SK-N-SH treated with all-trans-retinoic acid at 6 μM for 48 hours (cell line): ENCODE measurements around the gene RBM24.

Experiments
- ARNTL ChIP-seq: fragments of 450-650 bp; formaldehyde crosslinking; IDR thresholded peaks from 2 replicates; pipeline ENCODE4 v1.5.0; 2020; ENCODE audit warnings: low read depth, mild to moderate bottlenecking, moderate library complexity, borderline replicate concordance
- BACH2 ChIP-seq: fragments of 250-450 bp; sonication (Bioruptor Pico); IDR thresholded peaks from 2 replicates; pipeline ENCODE4 v1.9.0; 2021; ENCODE audit warnings: mild to moderate bottlenecking, borderline replicate concordance
- ESRRG ChIP-seq: fragments of 250-450 bp; sonication (Bioruptor Pico); IDR thresholded peaks from 2 replicates; pipeline ENCODE4 v1.6.1; 2021; ENCODE audit warnings: mild to moderate bottlenecking
- GLIS3 ChIP-seq: fragments of 250-450 bp; sonication (Bioruptor Pico); IDR thresholded peaks from 2 replicates; pipeline ENCODE4 v1.5.0; 2020; ENCODE audit warnings: mild to moderate bottlenecking, moderate library complexity
- OSR1 ChIP-seq: fragments of 250-450 bp; sonication (Bioruptor Pico); IDR thresholded peaks from 2 replicates; pipeline ENCODE4 v1.8.0; 2022; ENCODE audit warnings: moderate library complexity, mild to moderate bottlenecking, inconsistent platforms
- PPARA ChIP-seq: fragments of 250-450 bp; sonication (Bioruptor Pico); IDR thresholded peaks from 2 replicates; pipeline ENCODE4 v1.5.0; 2020; ENCODE audit warnings: mild to moderate bottlenecking, borderline replicate concordance
- RARB ChIP-seq: fragments of 250-450 bp; sonication (Bioruptor Pico); IDR thresholded peaks from 2 replicates; pipeline ENCODE4 v1.8.0; 2021; ENCODE audit warnings: mild to moderate bottlenecking, moderate library complexity
- ZC3H10 ChIP-seq: fragments of 250-450 bp; sonication (Bioruptor Pico); IDR thresholded peaks from 2 replicates; pipeline ENCODE4 v1.5.1; 2021; ENCODE audit warnings: mild to moderate bottlenecking, moderate library complexity
- ZFP3 ChIP-seq: fragments of 250-450 bp; sonication (Bioruptor Pico); IDR thresholded peaks from 2 replicates; pipeline ENCODE4 v1.5.0; 2020; ENCODE audit warnings: mild to moderate bottlenecking, moderate library complexity
- ZFP30 ChIP-seq: fragments of 450-650 bp; formaldehyde crosslinking; IDR thresholded peaks from 2 replicates; pipeline ENCODE4 v1.5.0; 2022; ENCODE audit warnings: mild to moderate bottlenecking, moderate library complexity
- TF ChIP-seq, protein P1 (sequence below): fragments of 250-450 bp; sonication (Bioruptor Pico); IDR thresholded peaks from 2 replicates; pipeline ENCODE4 v1.5.1; 2020; ENCODE audit warnings: low read depth, mild to moderate bottlenecking, moderate library complexity
- TF ChIP-seq, protein P2 (sequence below): fragments of 250-450 bp; sonication (Bioruptor Pico); IDR thresholded peaks from 2 replicates; pipeline ENCODE4 v1.8.0; 2020; ENCODE audit warnings: mild to moderate bottlenecking, moderate library complexity, borderline replicate concordance

GRCh38 chr6:17289630-17290061 is 8.5 kb downstream of the RBM24 start:
- no peak for TF ChIP-seq GLIS3 (CRISPR knock-in tag)
- no peak for TF ChIP-seq BACH2 (CRISPR knock-in tag)
- TF ChIP-seq, protein P1, sequence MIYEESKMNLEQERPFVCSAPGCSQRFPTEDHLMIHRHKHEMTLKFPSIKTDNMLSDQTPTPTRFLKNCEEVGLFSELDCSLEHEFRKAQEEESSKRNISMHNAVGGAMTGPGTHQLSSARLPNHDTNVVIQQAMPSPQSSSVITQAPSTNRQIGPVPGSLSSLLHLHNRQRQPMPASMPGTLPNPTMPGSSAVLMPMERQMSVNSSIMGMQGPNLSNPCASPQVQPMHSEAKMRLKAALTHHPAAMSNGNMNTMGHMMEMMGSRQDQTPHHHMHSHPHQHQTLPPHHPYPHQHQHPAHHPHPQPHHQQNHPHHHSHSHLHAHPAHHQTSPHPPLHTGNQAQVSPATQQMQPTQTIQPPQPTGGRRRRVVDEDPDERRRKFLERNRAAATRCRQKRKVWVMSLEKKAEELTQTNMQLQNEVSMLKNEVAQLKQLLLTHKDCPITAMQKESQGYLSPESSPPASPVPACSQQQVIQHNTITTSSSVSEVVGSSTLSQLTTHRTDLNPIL = no peak
- no peak for TF ChIP-seq ZFP3 (CRISPR knock-in tag)
- TF ChIP-seq, protein P2, sequence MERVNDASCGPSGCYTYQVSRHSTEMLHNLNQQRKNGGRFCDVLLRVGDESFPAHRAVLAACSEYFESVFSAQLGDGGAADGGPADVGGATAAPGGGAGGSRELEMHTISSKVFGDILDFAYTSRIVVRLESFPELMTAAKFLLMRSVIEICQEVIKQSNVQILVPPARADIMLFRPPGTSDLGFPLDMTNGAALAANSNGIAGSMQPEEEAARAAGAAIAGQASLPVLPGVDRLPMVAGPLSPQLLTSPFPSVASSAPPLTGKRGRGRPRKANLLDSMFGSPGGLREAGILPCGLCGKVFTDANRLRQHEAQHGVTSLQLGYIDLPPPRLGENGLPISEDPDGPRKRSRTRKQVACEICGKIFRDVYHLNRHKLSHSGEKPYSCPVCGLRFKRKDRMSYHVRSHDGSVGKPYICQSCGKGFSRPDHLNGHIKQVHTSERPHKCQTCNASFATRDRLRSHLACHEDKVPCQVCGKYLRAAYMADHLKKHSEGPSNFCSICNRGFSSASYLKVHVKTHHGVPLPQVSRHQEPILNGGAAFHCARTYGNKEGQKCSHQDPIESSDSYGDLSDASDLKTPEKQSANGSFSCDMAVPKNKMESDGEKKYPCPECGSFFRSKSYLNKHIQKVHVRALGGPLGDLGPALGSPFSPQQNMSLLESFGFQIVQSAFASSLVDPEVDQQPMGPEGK (CRISPR knock-in tag) = no peak
- TF ChIP-seq OSR1 (CRISPR knock-in tag) = no peak
- no peak for TF ChIP-seq ESRRG
- no peak for TF ChIP-seq PPARA
- no peak for TF ChIP-seq ARNTL (CRISPR knock-in tag)
- no peak for TF ChIP-seq ZFP30 (CRISPR knock-in tag)
- TF ChIP-seq RARB (CRISPR knock-in tag) = no peak
- TF ChIP-seq ZC3H10 = no peak
